ENCODE data around the gene SNCB. TPM values are rescaled to one million over a fixed set of nuclear protein-coding genes. Genes with fewer than 3 reads are reported as not detected.
A peak's percentile ranks its signal among the peaks of the same experiment; 100 is the strongest.

Gene SNCB
- total RNA-seq, 2 experiments from 2014 or later, result not detected

- Histone ChIP-seq H3K27me3 (ENCODE audit: control insufficient read depth in 1 of 2, insufficient read depth in 2 of 2, low read length in 2 of 2) (no peaks in the 10 kb centered on the region), H3K36me3 (ENCODE audit: insufficient read depth, low read length) (peaks cover 16% of the 10 kb centered on the region), H3K27ac (ENCODE audit: low read depth in 1 of 2, low read length in 2 of 2) (no peak overlapping the region), H3K4me3 (ENCODE audit: low read length) (no peak overlapping the region), H3K9me3 (ENCODE audit: control insufficient read depth in 1 of 2, insufficient read depth in 1 of 2, low read length in 2 of 2) (no peaks in the 10 kb centered on the region), H3K4me1 (ENCODE audit: insufficient read depth, low read length) (peaks cover 68% of the 10 kb centered on the region)
- POLR2A ChIA-PET, result interaction anchor here (1.4 kb wide), 1 partner anchor 9 kb away, joined by 6 read pairs; no protein-coding TSS in a partner anchor
- H3K27me3 Mint-ChIP-seq, result no peaks in the 10 kb centered on the region
- no peaks in the 10 kb centered on the region for H3K9me3 Mint-ChIP-seq
- CTCF ChIA-PET, result no interaction called here
- H3K4me1 Mint-ChIP-seq (ENCODE audit: low read depth), result peaks cover 55% of the 10 kb centered on the region
- peaks cover 21% of the 10 kb centered on the region for H3K36me3 Mint-ChIP-seq (ENCODE audit: low read depth)
- TF ChIP-seq, protein P1, sequence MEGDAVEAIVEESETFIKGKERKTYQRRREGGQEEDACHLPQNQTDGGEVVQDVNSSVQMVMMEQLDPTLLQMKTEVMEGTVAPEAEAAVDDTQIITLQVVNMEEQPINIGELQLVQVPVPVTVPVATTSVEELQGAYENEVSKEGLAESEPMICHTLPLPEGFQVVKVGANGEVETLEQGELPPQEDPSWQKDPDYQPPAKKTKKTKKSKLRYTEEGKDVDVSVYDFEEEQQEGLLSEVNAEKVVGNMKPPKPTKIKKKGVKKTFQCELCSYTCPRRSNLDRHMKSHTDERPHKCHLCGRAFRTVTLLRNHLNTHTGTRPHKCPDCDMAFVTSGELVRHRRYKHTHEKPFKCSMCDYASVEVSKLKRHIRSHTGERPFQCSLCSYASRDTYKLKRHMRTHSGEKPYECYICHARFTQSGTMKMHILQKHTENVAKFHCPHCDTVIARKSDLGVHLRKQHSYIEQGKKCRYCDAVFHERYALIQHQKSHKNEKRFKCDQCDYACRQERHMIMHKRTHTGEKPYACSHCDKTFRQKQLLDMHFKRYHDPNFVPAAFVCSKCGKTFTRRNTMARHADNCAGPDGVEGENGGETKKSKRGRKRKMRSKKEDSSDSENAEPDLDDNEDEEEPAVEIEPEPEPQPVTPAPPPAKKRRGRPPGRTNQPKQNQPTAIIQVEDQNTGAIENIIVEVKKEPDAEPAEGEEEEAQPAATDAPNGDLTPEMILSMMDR (IDR thresholded peaks at IDR 0.05), result no peak
- ATAC-seq (ENCODE audit: poor library complexity) (no peak), DNase-seq (no peak)
- H3K4me3 Mint-ChIP-seq, result no peak overlapping the region
- H3K27ac Mint-ChIP-seq, result peak overlapping the region; percentile 44
- intact Hi-C loops (cut with DNase I, micrococcal nuclease), result no loop called here
Observed at GRCh38 chr5:176652136-176652535, 21.8 kb upstream of the SNCB start.

DNA sequence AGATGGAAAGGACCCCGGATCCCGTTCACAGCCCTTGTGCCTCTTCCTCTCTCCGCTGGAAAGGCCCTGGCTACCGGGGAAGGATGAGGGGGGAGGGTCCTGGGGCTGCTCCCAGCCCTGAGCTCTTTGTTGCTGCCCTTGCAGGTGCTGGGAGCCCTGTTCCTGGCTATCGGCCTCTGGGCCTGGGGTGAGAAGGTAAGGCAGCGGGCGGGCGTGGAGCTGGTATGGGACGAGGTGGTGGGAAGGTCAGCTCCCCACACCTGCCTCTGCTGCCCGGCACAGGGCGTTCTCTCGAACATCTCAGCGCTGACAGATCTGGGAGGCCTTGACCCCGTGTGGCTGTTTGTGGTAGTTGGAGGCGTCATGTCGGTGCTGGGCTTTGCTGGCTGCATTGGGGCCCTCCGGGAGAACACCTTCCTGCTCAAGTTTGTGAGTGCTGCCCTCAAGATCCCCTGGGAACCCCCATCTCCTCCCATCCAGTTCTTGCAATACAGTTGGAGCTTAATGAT lies 21.2 kb upstream of the SNCB start:
- ChIA-PET CTCF (no interaction called here), POLR2A (interaction anchor here (1.4 kb wide), 1 partner anchor 9 kb away, joined by 6 read pairs; no protein-coding TSS in a partner anchor)
- H3K4me3 ChIP-seq (ENCODE audit: low read length), result no peak overlapping the region
- no peaks in the 10 kb centered on the region for H3K27me3 ChIP-seq (ENCODE audit: control insufficient read depth in 1 of 2, insufficient read depth in 2 of 2, low read length in 2 of 2)
- no peak for DNase-seq
- intact Hi-C loops (cut with DNase I, micrococcal nuclease), result no loop called here
- no peaks in the 10 kb centered on the region for H3K9me3 Mint-ChIP-seq
- peaks cover 72% of the 10 kb centered on the region for H3K4me1 ChIP-seq (ENCODE audit: insufficient read depth, low read length)
- TF ChIP-seq, protein P1 (IDR thresholded peaks at IDR 0.05), result no peak
- no peaks in the 10 kb centered on the region for H3K9me3 ChIP-seq (ENCODE audit: control insufficient read depth in 1 of 2, insufficient read depth in 1 of 2, low read length in 2 of 2)
- H3K36me3 ChIP-seq (ENCODE audit: insufficient read depth, low read length), result peaks cover 10% of the 10 kb centered on the region
- H3K27me3 Mint-ChIP-seq, result no peaks in the 10 kb centered on the region
- peak overlapping the region; percentile 68 for H3K27ac Mint-ChIP-seq
- H3K27ac ChIP-seq (ENCODE audit: low read depth in 1 of 2, low read length in 2 of 2), result no peak overlapping the region
- H3K36me3 Mint-ChIP-seq (ENCODE audit: low read depth), result peaks cover 21% of the 10 kb centered on the region
- H3K4me1 Mint-ChIP-seq (ENCODE audit: low read depth), result peaks cover 61% of the 10 kb centered on the region
- no peak overlapping the region for H3K4me3 Mint-ChIP-seq
- no peak for ATAC-seq (ENCODE audit: poor library complexity)

- peak overlapping the region; percentile 68 for H3K27ac Mint-ChIP-seq
- POLR2A ChIA-PET, result no interaction called here
- Histone ChIP-seq H3K27ac (ENCODE audit: low read depth in 1 of 2, low read length in 2 of 2) (no peak overlapping the region), H3K9me3 (ENCODE audit: control insufficient read depth in 1 of 2, insufficient read depth in 1 of 2, low read length in 2 of 2) (no peaks in the 10 kb centered on the region), H3K27me3 (ENCODE audit: control insufficient read depth in 1 of 2, insufficient read depth in 2 of 2, low read length in 2 of 2) (no peaks in the 10 kb centered on the region), H3K4me1 (ENCODE audit: insufficient read depth, low read length) (peaks cover 77% of the 10 kb centered on the region), H3K36me3 (ENCODE audit: insufficient read depth, low read length) (peaks cover 10% of the 10 kb centered on the region), H3K4me3 (ENCODE audit: low read length) (no peak overlapping the region)
- intact Hi-C loops (cut with DNase I, micrococcal nuclease), result no loop called here
- no peak overlapping the region for H3K4me3 Mint-ChIP-seq
- H3K36me3 Mint-ChIP-seq (ENCODE audit: low read depth), result peaks cover 13% of the 10 kb centered on the region
- no peak for DNase-seq
- peaks cover 68% of the 10 kb centered on the region for H3K4me1 Mint-ChIP-seq (ENCODE audit: low read depth)
- TF ChIP-seq, protein P1 (IDR thresholded peaks at IDR 0.05), result no peak
- CTCF ChIA-PET, result interaction anchor here (4.3 kb wide), 1 partner anchor 9 kb away, joined by 43 read pairs; no protein-coding TSS in a partner anchor
- no peaks in the 10 kb centered on the region for H3K9me3 Mint-ChIP-seq
- ATAC-seq (ENCODE audit: poor library complexity), result no peak
- H3K27me3 Mint-ChIP-seq, result no peaks in the 10 kb centered on the region
Observed at GRCh38 chr5:176650354-176650884, 20.1 kb upstream of the SNCB start.

All from CD4-positive, alpha-beta T cell (primary cell).